IPS-15b (cell line): ENCODE results near the gene HEXIM2.
"Not testable (repeated sequence)": the region's sequence is repeated elsewhere in the genome, so short reads cannot be mapped to it uniquely, and the experiment has no call there.

ENCODE experiments used
- H3K27me3 ChIP-seq: one replicate; pipeline ENCODE4 v1.6.1; 2013; ENCODE audit warnings: low read length; ENCODE audit not compliant: control insufficient read depth, insufficient read depth
- H3K36me3 ChIP-seq: one replicate; pipeline ENCODE4 v1.6.1; 2013; ENCODE audit warnings: low read length; ENCODE audit not compliant: control insufficient read depth, insufficient read depth
- H3K4me1 ChIP-seq: one replicate; pipeline ENCODE4 v1.6.1; 2013; ENCODE audit warnings: mild to moderate bottlenecking, low read length; ENCODE audit not compliant: control insufficient read depth, insufficient read depth
- H3K4me3 ChIP-seq: one replicate; pipeline ENCODE4 v1.5.1; 2013; ENCODE audit warnings: low read depth, low read length
- H3K9ac ChIP-seq: one replicate; pipeline ENCODE4 v1.6.1; 2013; ENCODE audit warnings: low read depth, mild to moderate bottlenecking, low read length
- H3K9me3 ChIP-seq: one replicate; pipeline ENCODE4 v1.6.1; 2013; ENCODE audit warnings: mild to moderate bottlenecking, low read length; ENCODE audit not compliant: control insufficient read depth, insufficient read depth

The HEXIM2 gene

GRCh38 chr17:45119964-45120363, 41.7 kb upstream of the HEXIM2 start:
- no peaks in the 10 kb centered on the region for H3K4me1 ChIP-seq
- no peak overlapping the region for H3K4me3 ChIP-seq
- no peaks in the 10 kb centered on the region for H3K27me3 ChIP-seq

GRCh38 chr17:45120558-45120957, 41.1 kb upstream of the HEXIM2 start:
- Histone ChIP-seq H3K27me3 (no peaks in the 10 kb centered on the region), H3K36me3 (no peaks in the 10 kb centered on the region), H3K9me3 (no peaks in the 10 kb centered on the region), H3K4me3 (no peak overlapping the region), H3K9ac (no peak overlapping the region), H3K4me1 (no peaks in the 10 kb centered on the region)

More at GRCh38 chr17:45119964-45120363, 41.7 kb upstream of the HEXIM2 start:
- Histone ChIP-seq H3K9ac (no peak overlapping the region), H3K36me3 (no peaks in the 10 kb centered on the region), H3K9me3 (no peaks in the 10 kb centered on the region)

- Histone ChIP-seq H3K4me3 (no peak overlapping the region), H3K9ac (no peak overlapping the region), H3K36me3 (no peaks in the 10 kb centered on the region), H3K4me1 (no peaks in the 10 kb centered on the region), H3K27me3 (no peaks in the 10 kb centered on the region), H3K9me3 (no peaks in the 10 kb centered on the region)
Measured at GRCh38 chr17:45121055-45121454, 40.6 kb upstream of the HEXIM2 start.

DNA sequence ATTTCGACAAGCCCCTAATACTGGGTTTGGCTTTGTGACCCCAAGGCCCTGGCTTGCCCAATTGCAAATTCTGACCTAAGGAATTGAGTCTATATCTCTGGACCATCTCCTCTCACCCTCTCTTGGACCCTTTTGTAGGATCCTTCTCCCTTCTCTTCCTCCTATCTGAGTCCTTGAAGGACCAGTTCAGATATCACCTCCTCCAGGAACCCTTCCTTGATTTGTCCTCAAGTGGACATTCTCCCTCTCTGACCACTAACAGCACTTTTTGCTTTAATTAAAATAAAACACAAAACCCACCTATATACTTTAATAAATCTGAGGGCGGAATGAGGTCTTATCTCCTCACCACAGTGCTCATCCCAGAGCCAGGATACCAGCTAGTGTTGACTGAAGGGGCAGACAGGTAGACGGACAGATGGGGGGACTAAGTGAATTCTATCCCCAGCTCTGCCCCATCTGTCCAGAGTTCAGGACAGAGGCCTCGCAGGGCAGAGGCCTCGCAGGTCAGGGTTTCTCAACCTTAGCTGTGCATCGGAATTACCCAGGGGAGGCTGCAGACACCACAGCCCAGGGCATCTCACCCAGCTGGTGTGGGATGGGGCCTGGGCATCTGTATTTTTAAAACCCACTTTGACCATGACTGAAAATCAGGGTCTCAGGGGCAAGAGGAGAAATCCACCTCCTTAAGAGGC, 38.5 kb upstream of the HEXIM2 start:
- Histone ChIP-seq H3K4me3 (no peak overlapping the region), H3K27me3 (no peaks in the 10 kb centered on the region), H3K9me3 (no peaks in the 10 kb centered on the region), H3K36me3 (no peaks in the 10 kb centered on the region), H3K9ac (no peak overlapping the region), H3K4me1 (no peaks in the 10 kb centered on the region)

DNA sequence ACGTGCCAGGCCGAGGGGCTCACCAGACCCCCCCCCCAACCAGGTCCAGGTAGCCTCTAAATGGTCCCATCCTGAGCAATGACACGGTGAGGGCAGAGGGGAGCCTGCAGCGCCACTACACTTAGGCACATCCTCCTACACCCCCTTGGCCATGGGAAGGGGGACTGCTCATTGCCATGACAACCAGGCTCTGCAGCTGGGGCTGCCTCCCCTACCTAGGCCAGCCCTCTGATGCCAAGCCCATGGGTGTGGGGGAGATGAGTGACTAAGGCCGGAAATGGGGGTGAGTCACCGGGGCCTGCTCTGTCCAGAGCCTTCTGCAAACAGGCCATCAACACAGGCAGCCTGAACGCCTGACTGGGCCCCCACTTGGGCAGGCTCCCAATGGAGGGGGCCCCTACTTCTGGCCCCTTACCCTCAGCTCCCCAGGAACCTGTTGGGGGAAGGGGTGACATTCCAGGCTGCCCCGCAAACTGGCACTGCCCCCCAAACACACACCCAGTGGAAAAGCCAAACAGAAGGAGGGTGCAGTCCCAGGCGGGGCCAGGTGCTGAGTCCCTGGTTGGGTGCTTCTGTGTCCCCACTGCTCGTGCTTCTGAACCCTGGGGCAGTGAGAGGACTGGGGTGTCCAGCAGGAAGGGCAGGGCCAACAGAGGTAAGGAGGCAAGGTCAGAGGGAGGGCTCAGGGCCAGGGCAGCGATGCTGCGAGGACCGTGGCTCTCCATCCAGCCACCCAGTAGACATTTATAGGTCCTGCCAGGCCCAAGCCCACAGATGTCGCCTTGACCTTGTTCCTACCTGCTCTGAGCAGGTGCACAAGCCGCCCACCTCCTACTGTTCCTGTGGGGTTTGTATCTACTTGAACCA, 37.5 kb upstream of the HEXIM2 start:
- Histone ChIP-seq H3K9me3 (no peaks in the 10 kb centered on the region), H3K9ac (no peak overlapping the region), H3K36me3 (no peaks in the 10 kb centered on the region), H3K4me1 (no peaks in the 10 kb centered on the region), H3K4me3 (no peak overlapping the region), H3K27me3 (no peaks in the 10 kb centered on the region)

DNA sequence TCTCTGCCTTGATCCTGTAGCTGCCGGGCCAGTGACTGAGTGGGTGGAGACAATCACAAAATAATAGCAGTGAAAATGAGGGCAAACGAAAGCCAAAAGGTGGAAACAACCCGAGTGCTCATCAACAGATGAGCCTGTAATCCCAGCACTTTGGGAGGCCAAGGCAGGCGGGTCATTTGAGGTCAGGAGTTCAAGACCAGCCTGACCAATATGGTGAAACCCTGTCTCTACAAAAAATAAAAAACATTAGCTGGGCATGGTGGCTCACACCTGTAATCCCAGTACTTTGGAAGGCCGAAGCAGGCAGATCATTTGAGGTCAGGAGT, 36.9 kb upstream of the HEXIM2 start:
- H3K4me1 ChIP-seq, H3K9ac ChIP-seq, H3K4me3 ChIP-seq, H3K9me3 ChIP-seq, H3K36me3 ChIP-seq, H3K27me3 ChIP-seq: not testable (repeated sequence)

DNA sequence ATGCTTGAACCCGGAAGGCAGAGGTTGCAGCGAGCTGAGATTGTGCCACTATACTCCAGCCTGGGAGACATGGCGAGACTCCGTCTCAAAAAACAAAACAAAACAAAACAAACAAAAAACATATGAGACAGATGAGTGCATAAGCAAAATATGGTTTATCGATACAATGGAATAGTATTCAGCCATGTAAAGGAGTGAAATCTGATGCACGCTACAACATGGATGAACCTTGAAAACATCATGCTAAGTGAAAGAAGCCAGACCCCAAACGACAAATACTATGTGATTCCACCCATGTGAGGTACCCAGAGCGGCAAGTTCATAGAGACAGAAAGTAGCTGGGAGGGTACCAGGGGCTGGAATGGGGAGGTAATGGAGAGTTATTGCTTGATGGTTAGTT, 36.2 kb upstream of the HEXIM2 start:
- H3K27me3 ChIP-seq: no peaks in the 10 kb centered on the region
- H3K9me3 ChIP-seq: no peaks in the 10 kb centered on the region
- no peaks in the 10 kb centered on the region for H3K36me3 ChIP-seq
- H3K4me3 ChIP-seq: no peak overlapping the region
- H3K9ac ChIP-seq: no peak overlapping the region
- H3K4me1 ChIP-seq: no peaks in the 10 kb centered on the region

DNA sequence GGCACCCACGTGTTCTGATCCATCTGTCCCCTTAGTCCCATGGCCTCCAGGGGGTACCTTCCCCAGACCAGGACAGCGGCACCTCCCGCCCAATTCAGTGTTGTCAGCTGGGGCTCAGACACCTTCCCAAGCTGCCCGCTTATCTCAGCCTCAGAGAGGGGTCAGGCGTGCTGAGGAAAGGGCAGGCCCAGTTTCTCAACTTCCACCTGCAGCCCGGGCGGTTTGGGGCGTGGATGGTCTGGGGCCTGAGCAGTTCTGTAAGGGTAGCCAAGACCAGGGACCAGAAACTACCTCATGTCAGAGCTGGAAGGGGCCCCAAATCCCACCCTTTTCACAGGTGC, 34.5 kb upstream of the HEXIM2 start:
- Histone ChIP-seq H3K9ac (no peak overlapping the region), H3K27me3 (no peaks in the 10 kb centered on the region), H3K9me3 (no peaks in the 10 kb centered on the region), H3K4me3 (no peak overlapping the region), H3K36me3 (no peaks in the 10 kb centered on the region), H3K4me1 (no peaks in the 10 kb centered on the region)

GRCh38 chr17:45127548-45128300, 34.0 kb upstream of the HEXIM2 start:
- H3K4me3 ChIP-seq: no peak overlapping the region
- H3K4me1 ChIP-seq: no peaks in the 10 kb centered on the region
- H3K27me3 ChIP-seq: no peaks in the 10 kb centered on the region
- H3K9ac ChIP-seq: no peak overlapping the region
- no peaks in the 10 kb centered on the region for H3K9me3 ChIP-seq
- H3K36me3 ChIP-seq: no peaks in the 10 kb centered on the region

GRCh38 chr17:45128331-45128730, 33.3 kb upstream of the HEXIM2 start:
- Histone ChIP-seq H3K9me3 (no peaks in the 10 kb centered on the region), H3K36me3 (no peaks in the 10 kb centered on the region), H3K27me3 (no peaks in the 10 kb centered on the region), H3K4me3 (no peak overlapping the region), H3K9ac (no peak overlapping the region), H3K4me1 (no peaks in the 10 kb centered on the region)

- H3K36me3 ChIP-seq: no peaks in the 10 kb centered on the region
- H3K4me3 ChIP-seq: no peak overlapping the region
- H3K9ac ChIP-seq: no peak overlapping the region
- H3K4me1 ChIP-seq: no peaks in the 10 kb centered on the region
- H3K27me3 ChIP-seq: no peaks in the 10 kb centered on the region
- no peaks in the 10 kb centered on the region for H3K9me3 ChIP-seq
Measured at GRCh38 chr17:45128989-45129388, 32.7 kb upstream of the HEXIM2 start.
